Activated naive CD4-positive, alpha-beta T cell treated with Interleukin-2 at 50 U/mL for 16 hours (primary cell): Measurements from ENCODE around the gene CDHR3.
"Not testable (repeated sequence)": the region's sequence is repeated elsewhere in the genome, so short reads cannot be mapped to it uniquely, and the experiment has no call there.

ENCODE experiments used
- DNase-seq: peaks from one replicate; pipeline ENCODE4 v3.0.0-alpha.2; 2020

The CDHR3 gene

DNA sequence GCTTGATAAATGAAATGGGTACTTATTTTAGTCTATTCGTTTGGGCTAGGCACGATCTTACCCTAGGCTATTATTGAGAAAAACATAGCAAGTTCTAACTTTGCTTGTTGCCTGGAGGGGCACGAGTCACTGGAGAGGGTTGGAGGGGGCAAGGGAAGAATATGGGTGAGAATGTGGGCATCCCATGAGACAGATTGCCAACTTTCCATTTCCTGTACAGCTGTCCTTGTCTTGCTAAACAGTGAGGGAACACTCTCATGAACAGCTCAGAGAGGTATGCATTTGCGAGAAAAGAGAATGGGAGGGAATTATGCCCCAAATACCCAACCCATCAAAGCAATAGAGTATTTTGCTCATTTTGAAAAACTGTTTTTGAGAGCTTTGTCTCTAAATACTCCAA, 9.2 kb downstream of the CDHR3 start:
- DNase-seq = no peak

DNA sequence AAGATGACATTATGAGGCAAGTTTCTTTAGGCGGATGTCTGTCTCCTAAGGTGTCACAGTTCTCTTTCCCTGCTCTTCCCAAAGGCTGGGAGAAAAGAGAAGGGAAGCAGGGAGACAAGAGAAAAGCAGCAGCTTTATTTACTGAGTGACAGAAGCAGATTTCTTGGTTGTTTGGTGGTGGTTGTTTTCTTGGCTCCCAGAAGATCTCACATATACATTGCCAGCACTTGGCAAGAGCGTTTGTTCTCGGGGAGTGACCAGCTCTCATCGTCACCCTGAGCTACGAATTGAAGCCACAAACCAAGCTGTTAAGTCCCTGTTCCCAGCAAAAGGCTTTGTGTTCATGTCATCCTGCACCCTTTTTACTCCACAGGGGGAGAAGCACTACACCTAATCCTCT, 11.4 kb downstream of the CDHR3 start:
- no peak for DNase-seq

DNA sequence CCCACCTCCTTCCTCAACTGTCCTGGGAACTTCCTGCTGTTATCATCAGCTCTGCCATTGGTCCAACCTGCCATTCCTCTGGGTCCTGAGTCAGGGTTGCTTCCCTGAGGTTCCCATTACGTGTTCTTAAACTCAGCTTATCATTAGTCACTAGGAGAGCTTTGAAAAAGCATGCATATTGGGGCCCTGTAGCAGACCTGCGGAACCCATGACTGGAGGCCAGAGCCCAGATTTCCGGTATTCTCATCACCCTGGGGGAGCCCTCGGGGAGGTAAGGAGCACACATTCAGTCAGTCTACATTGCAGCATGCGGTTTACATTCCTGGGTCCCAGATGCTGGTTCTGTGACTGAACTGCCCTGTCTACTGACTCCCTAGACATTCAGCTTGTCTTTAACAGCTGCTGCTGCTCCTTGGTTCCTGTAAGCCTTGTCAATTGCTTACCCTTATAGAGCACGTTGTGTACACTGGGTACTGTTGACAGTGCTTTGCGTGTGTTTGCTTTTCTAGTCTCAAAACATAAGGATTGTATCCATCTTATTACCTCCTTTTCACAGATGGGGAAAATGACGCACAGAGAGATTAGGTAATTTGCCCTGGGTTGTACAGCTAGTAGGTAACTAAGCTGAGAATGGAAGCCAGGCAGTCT, 12.8 kb downstream of the CDHR3 start:
- DNase-seq = no peak

DNA sequence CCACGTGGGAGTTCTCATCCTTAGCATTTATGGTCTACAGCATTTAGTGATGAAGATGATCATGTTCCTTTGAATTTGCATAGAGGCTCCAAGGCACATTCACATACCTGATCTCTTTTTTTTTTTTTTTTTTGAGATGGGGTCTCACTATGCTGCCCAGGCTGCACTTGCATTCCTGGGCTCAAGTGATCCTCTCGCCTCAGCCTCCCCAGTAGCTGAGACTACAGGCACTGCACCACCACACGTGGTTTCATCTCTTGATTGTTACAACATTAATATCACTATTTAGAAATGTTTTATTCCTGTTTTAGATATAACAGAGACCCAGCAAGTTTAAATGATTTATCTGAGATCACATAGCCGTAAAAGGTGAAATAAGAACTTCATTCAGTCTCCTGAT, 13.8 kb downstream of the CDHR3 start:
- DNase-seq = no peak

DNA sequence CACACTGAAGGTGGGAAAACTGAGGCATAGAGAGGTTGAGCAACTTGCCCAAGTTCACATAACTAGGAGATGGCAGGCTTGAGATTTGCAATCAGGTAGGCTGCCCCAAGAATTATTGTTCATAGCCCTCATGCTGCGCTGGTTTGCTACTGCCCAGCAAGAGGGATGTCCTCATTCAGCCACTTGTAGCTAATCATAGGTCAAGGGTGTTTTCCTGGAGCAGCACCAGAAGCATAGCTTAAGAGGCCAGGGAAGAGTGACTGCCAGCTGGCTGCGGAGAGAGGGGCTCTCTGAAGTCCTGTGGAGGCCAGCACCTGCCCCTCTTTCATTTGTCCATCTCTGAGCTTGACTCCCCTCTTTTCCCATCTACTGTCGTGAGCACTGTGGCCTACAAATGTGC, 15.0 kb downstream of the CDHR3 start:
- no peak for DNase-seq

DNA sequence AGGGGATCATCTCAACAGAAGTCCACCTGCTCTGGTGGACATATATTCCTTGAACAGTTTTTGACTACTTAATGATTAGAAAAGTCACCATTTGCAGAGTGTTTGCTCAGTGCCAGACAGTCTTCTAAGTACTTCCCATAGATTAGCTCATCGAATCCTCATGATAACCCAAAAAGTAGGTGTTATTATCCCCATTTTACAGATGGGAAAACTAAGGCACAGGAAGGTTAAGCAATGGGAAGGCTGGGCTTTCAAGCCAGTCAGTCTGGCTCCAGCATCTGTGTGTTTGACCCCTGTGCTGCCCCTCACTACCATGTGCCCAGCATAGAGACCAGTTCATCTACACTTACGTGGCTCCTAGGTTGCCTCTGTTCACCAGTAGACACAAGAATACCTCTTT, 15.9 kb downstream of the CDHR3 start:
- no peak for DNase-seq

DNA sequence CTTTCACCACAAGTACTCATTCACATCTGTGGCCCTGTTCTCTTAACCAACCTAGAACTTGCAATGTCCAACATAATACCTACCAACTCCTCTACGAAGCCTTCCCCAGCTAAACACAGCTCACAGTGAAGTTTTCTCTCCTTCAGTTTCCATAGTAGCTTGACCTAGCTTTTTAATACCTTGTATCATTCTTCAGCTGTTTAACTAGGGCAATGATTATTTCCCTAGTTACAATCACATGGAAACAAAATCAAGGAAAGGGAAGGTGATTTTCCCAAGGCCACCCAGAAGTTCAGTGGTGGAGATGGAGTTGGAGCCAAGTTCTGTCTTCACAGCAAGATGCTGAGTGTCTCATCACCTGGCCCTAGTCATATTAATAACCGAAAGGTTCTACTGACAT, 16.3 kb downstream of the CDHR3 start:
- DNase-seq = no peak

DNA sequence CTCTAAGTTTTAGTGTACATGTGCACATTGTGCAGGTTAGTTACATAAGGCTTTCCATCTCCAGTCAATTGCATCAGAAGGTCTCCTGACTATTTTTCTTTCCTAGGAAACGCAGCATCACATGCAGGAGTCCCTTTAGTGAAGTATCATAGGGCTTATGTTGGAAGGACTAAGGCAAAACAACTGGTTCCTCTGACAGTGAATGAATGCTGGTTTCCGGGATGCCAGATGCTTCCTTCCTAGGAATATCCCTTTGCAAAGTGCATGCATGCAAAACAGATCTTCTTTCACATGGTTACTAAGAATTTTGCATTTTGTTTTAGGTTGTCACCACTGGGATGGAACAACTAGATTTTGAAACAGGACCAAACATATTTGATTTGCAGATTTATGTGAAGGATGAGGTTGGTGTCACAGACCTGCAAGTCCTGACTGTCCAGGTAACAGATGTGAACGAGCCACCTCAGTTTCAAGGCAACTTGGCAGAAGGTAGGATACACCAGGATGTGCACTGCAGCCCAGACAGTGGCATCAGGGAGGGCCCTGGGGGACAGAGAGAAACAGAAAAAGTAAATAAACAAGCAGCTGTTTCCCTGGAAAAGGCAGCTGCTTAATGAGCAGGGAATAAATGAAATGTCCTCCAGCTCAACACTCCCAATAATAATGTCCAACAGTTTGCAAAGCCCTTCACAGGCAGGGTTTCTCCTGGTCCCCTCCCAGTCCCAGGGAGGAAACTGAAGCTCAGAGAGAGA, 17.8 kb downstream of the CDHR3 start:
- no peak for DNase-seq

DNA sequence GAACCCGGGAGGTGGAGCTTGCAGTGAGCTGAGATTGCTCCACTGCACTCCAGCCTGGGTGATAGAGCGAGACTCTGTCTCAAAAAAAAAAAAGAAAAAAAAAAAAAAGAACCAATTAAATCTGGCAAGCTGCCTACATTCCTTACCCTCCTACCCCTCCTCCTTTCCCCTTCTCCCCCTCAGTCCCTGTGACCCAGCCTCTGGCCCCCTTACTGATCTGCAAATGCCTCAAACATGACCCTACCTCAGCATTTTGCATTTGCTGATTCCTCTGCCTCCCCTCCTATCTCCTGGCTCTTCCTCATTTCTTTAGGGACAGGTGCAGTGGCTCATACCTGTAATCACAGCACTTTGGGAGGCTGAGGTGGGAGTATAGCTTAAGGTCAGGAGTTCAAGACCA, 19.3 kb downstream of the CDHR3 start:
- DNase-seq = no peak

DNA sequence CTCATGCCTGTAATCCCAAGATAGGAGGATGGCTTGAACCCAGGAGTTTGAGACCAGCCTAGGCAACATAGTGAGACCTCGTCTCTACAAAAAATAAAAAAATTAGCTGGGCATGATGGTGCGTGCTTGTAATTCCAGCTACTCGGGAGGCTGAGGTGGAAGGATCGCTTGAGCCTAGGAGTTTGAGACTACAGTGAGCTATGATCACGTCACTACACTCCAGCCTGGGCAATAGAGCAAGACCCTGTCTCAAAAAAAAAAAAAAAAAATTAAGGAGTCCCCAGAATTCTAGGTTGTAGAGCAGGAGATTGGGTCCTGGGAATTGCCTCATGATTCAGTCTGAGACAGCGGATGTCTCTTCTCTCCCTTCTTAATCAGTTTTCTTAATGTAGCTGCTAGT, 21.7 kb downstream of the CDHR3 start:
- DNase-seq = not testable (repeated sequence)

DNA sequence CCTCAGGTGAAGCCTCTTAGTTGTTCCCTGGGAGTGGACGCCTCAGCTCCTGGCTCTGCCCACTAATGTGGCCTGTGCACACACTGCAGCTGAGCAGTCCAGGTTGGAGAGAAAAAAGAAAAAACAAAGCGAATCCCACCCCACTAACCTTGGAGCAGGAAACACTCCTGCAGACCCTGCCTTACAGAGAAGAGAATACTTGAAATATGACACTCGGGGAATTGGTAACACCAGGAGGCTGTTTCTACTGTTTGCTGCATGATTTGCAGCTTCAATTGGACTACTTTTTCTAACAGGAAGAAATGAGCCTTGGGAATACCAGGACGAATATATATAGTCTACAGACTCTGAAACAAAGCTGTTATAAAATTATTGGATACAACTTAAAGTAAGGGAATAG, 22.2 kb downstream of the CDHR3 start:
- DNase-seq = no peak

DNA sequence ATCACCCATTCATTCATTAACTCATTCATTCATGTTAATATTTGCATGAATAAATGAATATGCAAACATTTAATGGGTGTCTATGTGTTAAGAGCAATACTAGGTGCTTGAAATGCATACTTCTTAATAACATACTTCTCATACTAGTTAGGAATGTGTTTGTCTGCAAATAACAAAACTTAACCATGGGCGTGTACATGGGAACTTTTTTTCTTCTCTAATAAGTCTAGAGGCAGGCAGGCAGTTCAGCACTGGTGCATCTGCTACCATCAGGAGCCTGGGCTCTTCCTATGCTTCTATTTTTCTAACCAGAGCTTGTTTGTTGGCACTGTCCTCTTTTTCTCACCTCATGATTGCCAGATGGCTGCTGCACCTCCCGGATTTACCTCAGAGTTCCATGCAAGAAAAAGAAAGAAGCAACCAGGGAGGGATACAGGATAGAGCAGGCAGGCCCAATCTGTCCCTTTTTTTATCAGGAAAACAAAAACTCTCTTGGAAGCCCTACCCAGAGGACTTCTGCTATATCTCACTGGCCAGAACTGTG, 22.7 kb downstream of the CDHR3 start:
- no peak for DNase-seq

DNA sequence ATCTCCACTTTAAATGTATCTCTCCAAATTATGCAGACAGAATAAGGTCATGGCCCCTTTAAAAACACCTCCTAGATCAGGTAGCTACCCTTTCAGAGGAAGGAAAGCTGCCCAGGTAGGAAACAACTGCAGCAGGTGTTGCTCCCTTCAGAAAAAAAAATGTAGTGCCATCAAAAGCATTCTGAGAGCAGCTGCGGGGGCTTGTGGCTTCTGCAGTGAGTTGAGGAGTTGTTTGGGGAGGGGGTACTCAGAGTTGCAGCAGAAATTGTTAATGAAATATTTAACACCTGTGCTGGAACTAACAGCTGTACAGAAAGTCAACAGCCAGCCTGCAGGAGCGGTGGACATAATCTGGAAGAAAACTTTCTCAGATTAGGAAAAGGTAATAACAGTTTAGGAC, 24.0 kb downstream of the CDHR3 start:
- DNase-seq = no peak

DNA sequence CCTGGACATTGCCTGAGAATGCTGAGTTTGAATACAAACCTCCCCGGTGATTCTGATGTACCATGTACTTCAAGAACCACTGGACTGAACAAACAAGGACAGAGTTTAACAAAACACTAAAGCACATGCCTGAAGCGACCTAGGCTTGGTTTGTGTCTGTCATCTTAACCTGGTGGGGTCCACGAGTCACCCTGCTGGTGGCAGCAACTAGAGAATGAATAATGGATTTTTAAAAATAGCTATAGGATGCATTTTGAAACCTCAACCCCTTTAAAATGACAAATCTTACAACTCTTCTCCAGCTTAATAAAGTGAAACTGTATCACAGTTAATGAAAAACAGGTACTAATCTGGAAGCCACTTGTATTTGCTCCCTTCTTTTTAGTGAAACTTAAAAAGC, 25.2 kb downstream of the CDHR3 start:
- no peak for DNase-seq

DNA sequence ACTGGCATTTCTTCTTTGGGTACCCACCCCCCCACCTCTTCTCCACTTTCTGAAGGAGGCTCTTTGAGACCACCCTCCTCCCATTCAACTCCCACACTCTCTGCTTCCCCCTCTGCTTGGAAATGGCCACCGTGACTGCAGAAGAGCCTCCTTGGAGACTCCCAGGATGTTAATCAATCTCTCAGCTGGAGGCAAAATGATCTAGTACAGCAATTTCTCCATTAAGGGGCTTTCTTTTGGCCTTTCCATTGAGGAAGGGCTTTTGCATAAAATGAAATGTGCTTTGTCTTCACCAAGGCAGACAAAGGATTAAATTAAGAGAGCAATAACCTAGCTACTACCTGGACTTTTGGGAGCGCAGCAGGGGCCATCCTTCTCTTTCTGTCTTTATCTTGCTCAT, 26.1 kb downstream of the CDHR3 start:
- DNase-seq = no peak

DNA sequence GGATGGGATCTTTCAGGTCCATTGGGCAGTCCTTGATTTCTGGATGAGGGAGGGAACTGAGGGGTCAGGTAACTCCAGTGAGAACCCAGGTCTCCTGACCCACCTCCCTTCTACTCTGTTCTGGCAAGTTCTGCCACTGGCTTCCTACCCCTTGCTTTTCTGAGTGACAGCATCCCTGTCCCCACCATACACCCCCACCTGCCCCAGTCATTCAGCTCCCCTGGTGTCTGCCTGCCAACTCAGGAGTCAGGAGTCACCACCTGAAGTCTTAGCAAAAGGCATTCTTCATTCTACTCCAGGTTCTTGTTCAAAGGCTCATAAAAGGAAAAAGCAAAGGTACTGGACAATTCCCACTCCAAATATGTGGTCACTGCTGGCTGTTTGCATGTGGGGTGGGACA, 26.6 kb downstream of the CDHR3 start:
- DNase-seq = no peak

DNA sequence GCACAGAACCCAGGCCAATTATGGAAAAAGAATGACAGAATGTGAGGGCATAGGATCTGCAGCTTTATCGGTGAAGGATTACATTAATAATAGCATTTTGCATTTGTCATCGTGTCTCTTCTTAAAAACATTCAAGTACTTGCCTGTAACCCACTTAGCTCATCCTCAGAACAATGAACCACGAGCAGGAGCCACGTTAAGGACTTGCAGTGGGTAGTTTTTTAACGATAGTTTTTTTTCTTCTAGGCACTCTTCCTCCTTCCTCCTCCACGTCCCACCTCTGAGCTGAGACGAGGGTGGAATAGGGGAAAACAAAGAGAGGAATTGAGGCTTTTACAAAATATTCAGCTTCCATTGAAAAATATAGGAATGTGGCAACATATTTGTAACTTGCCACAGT, 27.1 kb downstream of the CDHR3 start:
- no peak for DNase-seq

DNA sequence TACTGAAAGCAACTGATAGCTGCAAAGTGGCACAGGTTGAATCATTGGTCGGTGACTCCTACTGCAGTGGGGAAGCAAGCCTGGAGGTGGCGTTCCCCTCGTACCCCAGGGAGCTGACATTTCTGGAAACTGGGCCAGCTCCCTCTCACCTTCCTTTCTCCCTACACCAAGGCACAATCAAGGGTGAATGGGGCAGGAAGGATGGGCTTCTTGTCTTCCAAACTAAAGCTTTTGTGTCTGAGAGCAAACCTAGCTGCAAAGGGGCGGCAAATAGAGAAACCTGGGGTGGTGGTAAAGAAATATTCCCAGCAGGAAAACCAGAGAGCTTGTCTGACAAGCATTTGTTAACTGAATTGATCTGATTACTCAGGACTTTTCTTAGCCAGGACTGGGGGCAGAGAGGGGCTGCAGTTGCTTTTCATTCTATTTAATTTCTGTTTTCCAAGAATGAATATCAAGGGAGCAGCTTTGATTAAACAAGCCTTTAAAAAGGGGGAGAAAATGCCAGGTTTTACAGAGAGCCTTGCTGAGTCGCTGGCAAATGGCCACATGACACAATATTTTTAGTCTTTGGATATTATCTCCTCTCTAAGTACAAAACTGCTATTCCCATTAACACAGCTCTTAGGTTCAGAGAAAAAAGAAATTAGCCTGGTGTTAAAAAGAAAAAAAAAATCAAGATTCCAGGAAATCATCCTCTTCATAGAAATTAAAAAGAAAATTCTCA, 27.8 kb downstream of the CDHR3 start:
- no peak for DNase-seq

DNA sequence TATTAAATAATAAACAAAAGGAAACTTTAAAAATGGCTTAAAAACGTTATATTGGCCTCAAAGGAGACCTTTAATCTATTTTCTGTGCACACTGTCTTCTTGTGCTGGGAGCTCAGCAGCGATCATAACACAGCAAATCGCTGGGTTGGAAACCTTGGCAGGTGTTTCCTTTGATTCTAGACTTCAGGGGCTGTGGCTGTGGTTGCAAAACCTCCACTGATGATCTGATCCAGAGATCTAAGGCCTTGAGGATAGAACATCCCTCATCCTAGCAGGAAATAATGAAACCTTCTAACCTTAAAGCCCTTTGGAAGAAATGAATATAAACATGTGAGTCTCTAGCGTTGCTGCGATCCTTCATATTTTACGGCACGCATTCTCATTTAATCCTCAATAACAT, 29.8 kb downstream of the CDHR3 start:
- no peak for DNase-seq

DNA sequence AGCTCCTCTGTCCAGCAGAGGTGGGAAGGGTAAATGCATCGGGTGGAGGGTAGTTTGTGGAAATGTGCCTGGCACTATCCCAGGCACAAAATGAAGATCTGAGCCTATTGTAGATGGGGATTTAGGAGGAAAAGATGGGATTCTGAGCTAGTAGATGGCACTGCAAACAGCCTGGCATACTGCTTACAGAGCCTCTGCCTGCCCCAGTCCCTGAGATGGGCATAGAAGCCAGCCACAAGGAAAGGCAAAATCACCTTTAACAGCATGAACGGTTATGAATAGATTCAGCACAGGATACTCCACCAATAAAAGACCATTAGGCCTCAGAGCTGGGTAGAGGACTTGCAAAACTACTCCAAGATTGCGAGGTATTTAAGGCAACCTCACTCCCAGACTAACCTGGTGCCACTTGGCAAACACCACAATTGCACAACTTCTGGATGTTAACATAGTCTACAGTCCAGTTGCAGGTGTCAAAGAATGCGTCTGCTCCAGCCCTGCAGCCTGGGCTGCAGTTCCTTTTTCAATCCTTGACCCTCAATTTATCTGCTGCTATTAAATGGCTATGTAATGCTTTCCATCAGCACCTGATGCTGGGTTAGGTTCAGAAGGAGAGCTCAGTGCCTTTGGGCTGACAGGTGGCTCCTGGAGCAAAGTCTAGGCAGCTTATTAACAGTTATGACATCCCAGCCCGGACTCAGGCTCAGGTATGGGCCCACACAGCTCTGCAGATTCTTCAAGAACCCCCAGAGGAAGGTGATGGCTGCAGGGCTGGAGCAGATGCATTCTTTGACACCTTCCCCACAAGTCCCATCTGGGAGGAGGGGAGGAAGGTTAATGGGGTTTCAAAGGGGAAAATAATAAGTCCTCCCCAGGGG, 34.0 kb downstream of the CDHR3 start:
- DNase-seq = no peak

DNA sequence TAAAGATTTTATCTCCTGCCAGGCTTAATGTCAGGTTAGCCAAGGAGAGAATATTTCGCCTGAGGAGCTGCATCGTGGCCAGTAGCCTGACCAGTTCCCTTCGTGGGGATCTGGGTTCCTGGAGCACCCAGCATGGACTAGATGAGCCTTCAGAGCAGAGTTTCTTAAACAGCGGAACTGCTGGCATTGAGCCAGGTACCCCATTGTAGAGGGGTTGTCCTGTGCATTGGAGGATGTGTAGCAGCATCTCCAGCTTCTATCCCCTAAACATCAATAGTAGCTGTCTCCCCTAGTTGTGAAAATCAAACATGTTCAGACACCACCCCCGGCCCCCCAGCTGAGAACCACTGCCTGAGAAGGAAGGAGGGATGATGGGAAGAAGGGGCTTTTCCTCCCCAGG, 36.2 kb downstream of the CDHR3 start:
- no peak for DNase-seq

DNA sequence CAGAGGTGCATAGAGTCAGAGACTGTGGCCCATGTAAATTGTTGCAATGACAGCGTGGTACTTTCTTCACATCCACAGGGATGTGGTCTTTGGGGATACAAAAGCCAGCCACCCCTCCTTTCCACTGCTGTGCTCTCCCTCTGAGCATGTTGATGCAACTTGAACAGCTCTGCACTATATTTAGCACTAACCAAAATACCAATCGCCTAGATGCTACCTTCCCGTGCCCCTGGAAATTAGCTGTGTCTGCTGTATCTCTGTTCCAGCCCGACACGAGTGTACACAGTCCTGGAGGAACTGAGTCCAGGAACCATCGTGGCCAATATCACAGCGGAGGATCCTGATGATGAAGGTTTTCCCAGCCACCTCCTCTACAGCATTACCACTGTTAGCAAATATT, 38.1 kb downstream of the CDHR3 start:
- no peak for DNase-seq

DNA sequence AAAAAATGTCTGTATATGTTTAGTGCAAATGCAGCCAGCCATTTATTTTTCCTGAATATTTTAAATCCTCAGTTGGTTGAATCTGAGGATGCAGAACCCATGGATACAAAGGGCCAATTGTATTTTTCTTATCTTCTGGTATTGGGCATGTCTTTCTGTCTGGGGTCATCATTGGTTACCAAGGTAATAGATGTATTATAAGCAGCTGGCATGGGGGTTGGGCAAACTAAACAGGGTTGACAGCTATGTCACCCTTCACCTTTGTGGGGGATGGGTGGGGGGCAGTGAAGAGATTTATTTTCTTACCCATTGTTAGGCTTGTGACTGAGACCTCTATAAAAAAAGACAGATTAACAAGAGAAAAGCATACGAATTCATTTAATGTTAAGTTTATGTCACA, 38.8 kb downstream of the CDHR3 start:
- no peak for DNase-seq
